ENCODE results near the gene TNS1. TPM values are rescaled to one million over a fixed set of nuclear protein-coding genes. Genes with fewer than 3 reads are reported as not detected.

The TNS1 gene
- total and polyA plus RNA-seq, 10 of the 15 experiments (the other 5 are each of a cell fraction or from before 2014, with no cell fraction given): 0.05 to 0.44 TPM; not detected in 8

GRCh38 chr2:217892560-217892959 is 110.2 kb downstream of the TNS1 start (continued):
- no peak for TF ChIP-seq CBX5 (IDR thresholded peaks at IDR 0.05; ENCODE audit: low read depth)

DNA sequence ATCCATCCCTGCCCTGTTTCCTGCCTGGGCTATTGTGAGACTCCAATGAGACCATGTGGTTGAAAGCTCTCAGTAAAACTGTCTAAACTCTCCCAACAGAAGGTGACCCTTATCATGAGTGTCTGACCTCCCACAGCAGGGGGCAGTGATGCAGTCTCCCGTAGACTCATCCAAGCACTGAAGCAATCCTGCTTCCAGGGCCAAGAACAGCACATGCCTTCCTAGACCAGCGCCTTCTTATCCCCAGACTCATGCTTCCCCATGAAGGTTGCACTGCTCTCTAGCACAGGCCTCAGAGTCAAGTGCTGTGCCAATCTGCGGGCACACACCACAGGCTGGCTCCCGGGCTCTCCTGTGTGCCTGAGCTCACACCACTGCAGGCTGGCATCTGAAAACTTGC is 112.3 kb downstream of the TNS1 start:
- Histone ChIP-seq H4K20me1 (ENCODE audit: control insufficient read depth, insufficient read depth) (no peaks in the 10 kb centered on the region), H3K9ac (ENCODE audit: control insufficient read depth, insufficient read depth, low read length) (no peak overlapping the region), H3K36me3 (ENCODE audit: control insufficient read depth in 2 of 2, insufficient read depth in 2 of 2, low read length in 1 of 2) (no peaks in the 10 kb centered on the region), H3K79me2 (ENCODE audit: control insufficient read depth, insufficient read depth, low read length) (no peaks in the 10 kb centered on the region), H3K4me3 (no peak overlapping the region), H3K27me3 (replicated peaks in 1 of 2; ENCODE audit: control insufficient read depth in 2 of 2, insufficient read depth in 2 of 2, low read length in 1 of 2) (peaks cover 1 to 2% of the 10 kb centered on the region in 2 experiments; a peak in 2 of 4 replicates), H3K4me1 (ENCODE audit: control insufficient read depth, insufficient read depth, low read length) (no peaks in the 10 kb centered on the region), H3K4me2 (ENCODE audit: control insufficient read depth, insufficient read depth) (no peak overlapping the region), H3K9me3 (replicated peaks; ENCODE audit: control insufficient read depth, insufficient read depth, low read length) (no peaks in the 10 kb centered on the region), H2AFZ (ENCODE audit: control insufficient read depth, low read depth, low read length) (no peak overlapping the region), H3K27ac (ENCODE audit: control insufficient read depth, insufficient read depth) (no peak overlapping the region)
- in situ Hi-C loops (cut with MboI): no loop called here
- ChIA-PET SMC1A (ENCODE audit: uncharacterized antibody, unreplicated experiment) (interaction anchor here (1.0 kb wide), 1 partner anchor 98 kb away, joined by 3 read pairs; no protein-coding TSS in a partner anchor), POLR2A (no interaction called here), CTCF (interaction anchor here (0.9 to 2.6 kb wide), 2 partner anchors 101 to 104 kb away, joined by 3 to 11 read pairs; no protein-coding TSS in a partner anchor), RAD21 (ENCODE audit: unreplicated experiment) (interaction anchor here (1.1 kb wide), 1 partner anchor 105 kb away, joined by 4 read pairs; no protein-coding TSS in a partner anchor)
- TF ChIP-seq SUZ12 (IDR thresholded peaks at IDR 0.05; ENCODE audit: unreplicated experiment): no peak
- TF ChIP-seq, protein P1, sequence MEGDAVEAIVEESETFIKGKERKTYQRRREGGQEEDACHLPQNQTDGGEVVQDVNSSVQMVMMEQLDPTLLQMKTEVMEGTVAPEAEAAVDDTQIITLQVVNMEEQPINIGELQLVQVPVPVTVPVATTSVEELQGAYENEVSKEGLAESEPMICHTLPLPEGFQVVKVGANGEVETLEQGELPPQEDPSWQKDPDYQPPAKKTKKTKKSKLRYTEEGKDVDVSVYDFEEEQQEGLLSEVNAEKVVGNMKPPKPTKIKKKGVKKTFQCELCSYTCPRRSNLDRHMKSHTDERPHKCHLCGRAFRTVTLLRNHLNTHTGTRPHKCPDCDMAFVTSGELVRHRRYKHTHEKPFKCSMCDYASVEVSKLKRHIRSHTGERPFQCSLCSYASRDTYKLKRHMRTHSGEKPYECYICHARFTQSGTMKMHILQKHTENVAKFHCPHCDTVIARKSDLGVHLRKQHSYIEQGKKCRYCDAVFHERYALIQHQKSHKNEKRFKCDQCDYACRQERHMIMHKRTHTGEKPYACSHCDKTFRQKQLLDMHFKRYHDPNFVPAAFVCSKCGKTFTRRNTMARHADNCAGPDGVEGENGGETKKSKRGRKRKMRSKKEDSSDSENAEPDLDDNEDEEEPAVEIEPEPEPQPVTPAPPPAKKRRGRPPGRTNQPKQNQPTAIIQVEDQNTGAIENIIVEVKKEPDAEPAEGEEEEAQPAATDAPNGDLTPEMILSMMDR (IDR thresholded peaks at IDR 0.05 in 2 of 3, conservative IDR thresholded peaks at IDR 0.05 in 1 of 3; ENCODE audit: control insufficient read depth in 2 of 3, extremely low read depth in 1 of 3, insufficient read depth in 1 of 3, low read depth in 3 of 3, low read length in 3 of 3): 0 out of 6 replicates have a peak, but pooled peaks of 1 of the 3 experiments have one; percentile 4
- FAIRE-seq: no peak
- no peak for DNase-seq (ENCODE audit: low read depth, low spot score)
- intact Hi-C loops (cut with micrococcal nuclease; ENCODE audit: unreplicated experiment): no loop called here
- ATAC-seq: no peak
- BruUV-seq (replicated peaks): no TSS peak
- 24% methylated on average over 4 of the region's 4 CpGs for WGBS (ENCODE audit: insufficient coverage, insufficient replicate concordance, low lambda C conversion rate, missing lambda C conversion rate)
